BLaER1 treated with 17β-estradiol and CSF1 and Interleukin-3, amounts not matched to agents 10 nM and 100 nM (cell line): ENCODE measurements around the gene THSD7A.

Source experiments
- H3K27ac ChIP-seq, 11 experiments: shearing (Covaris generic); formaldehyde crosslinking; 2 replicates each; pipeline ENCODE4 v1.8.1; 2022
- H3K27me3 ChIP-seq, 11 experiments: shearing (Covaris generic); formaldehyde crosslinking; 2 replicates each; pipeline ENCODE4 v1.8.1; 2022
- H3K36me3 ChIP-seq, 11 experiments: shearing (Covaris generic); formaldehyde crosslinking; 2 replicates each; pipeline ENCODE4 v1.8.1; 2022
- H3K4me1 ChIP-seq, 10 experiments: shearing (Covaris generic); formaldehyde crosslinking; 2 replicates each; pipeline ENCODE4 v1.8.1; 2022
- H3K4me2 ChIP-seq, 11 experiments: shearing (Covaris generic); formaldehyde crosslinking; 2 replicates each; pipeline ENCODE4 v1.8.1; 2022
- H3K4me3 ChIP-seq, 10 experiments: shearing (Covaris generic); formaldehyde crosslinking; 2 replicates each; pipeline ENCODE4 v1.8.1; 2022
- H3K9ac ChIP-seq, 11 experiments: shearing (Covaris generic); formaldehyde crosslinking; 2 replicates each; pipeline ENCODE4 v1.8.1; 2022
- H3K9me3 ChIP-seq, 11 experiments: shearing (Covaris generic); formaldehyde crosslinking; replicated peaks in 1 of 11; 2 replicates each; pipeline ENCODE4 v1.8.1; 2022
- H4K20me1 ChIP-seq, 11 experiments: shearing (Covaris generic); formaldehyde crosslinking; 2 replicates each; pipeline ENCODE4 v1.8.1; 2022
- Cebpa-rat ChIP-seq, 11 experiments: shearing (Covaris generic); IDR thresholded peaks; 2 replicates each; pipeline ENCODE4 v1.8.1; 2022

Gene THSD7A

DNA sequence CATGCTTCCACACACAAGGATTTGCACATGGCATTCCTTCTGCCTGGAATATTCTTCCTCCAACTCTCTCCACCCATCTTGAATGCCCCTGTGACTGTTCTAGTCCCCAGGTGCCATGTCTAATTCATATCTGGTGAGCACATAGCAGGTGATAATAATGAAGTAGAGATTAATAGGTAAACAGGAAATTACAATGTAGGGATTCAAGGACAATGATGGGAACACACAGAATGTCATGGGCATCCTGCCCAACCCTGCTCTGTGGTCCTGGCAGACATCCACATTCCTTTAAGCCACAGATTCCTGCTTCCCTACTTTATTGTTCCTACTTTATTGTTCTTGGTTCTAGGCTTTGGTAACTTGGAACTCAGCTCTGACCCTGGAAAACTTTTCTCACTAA lies 115.8 kb downstream of the THSD7A start:
- TF ChIP-seq Cebpa-rat (IDR thresholded peaks at IDR 0.05), result no peak
- Histone ChIP-seq H3K4me3 (no peak overlapping the region), H3K9ac (no peak overlapping the region)

GRCh38 chr7:11714676-11715075 lies 117.3 kb downstream of the THSD7A start:
- Histone ChIP-seq H3K9ac (no peak overlapping the region), H3K27ac (no peak overlapping the region), H3K4me2 (no peak overlapping the region), H4K20me1 (no peaks in the 10 kb centered on the region), H3K36me3 (no peaks in the 10 kb centered on the region), H3K27me3 (no peaks in the 10 kb centered on the region), H3K4me3 (no peak overlapping the region), H3K4me1 (no peaks in the 10 kb centered on the region), H3K9me3 (no peaks in the 10 kb centered on the region)
- TF ChIP-seq Cebpa-rat (IDR thresholded peaks at IDR 0.05), result no peak

More for the DNA sequence above, 115.8 kb downstream of the THSD7A start:
- H3K27me3 ChIP-seq, result no peaks in the 10 kb centered on the region
- no peaks in the 10 kb centered on the region for H3K4me1 ChIP-seq
- no peak overlapping the region for H3K4me2 ChIP-seq
- H3K27ac ChIP-seq, result no peak overlapping the region
- H3K36me3 ChIP-seq, result no peaks in the 10 kb centered on the region
- H4K20me1 ChIP-seq, result no peaks in the 10 kb centered on the region
- no peaks in the 10 kb centered on the region for H3K9me3 ChIP-seq

- Histone ChIP-seq H3K9ac (no peak overlapping the region), H3K4me2 (no peak overlapping the region), H3K9me3 (no peaks in the 10 kb centered on the region), H3K36me3 (no peaks in the 10 kb centered on the region), H4K20me1 (no peaks in the 10 kb centered on the region), H3K27ac (no peak overlapping the region), H3K27me3 (no peaks in the 10 kb centered on the region), H3K4me3 (no peak overlapping the region), H3K4me1 (no peaks in the 10 kb centered on the region)
- TF ChIP-seq Cebpa-rat (IDR thresholded peaks at IDR 0.05), result no peak
These were observed 117.8 kb downstream of the THSD7A start for GRCh38 chr7:11714205-11714604.

DNA sequence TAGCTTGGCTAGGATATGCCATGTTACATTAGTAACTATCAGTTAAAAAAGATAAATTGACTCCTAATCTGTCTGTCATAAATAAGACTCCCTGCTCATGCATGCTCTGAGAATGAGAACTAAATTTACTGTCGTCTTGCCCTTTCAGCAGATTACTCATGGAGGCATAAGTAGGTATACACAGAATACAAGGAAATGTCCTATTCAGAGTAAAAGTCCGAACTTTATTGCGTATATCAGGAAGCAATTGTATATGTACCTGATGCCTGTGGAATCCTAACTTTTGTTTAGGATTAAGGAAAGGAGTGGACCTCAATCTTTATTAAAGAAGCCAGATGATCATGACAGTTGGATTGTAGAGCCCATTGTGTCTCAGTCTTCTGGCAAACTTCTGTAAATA lies 118.6 kb downstream of the THSD7A start:
- Histone ChIP-seq H3K27ac (no peak overlapping the region), H3K4me3 (no peak overlapping the region), H3K9ac (no peak overlapping the region), H3K36me3 (no peaks in the 10 kb centered on the region), H3K4me1 (no peaks in the 10 kb centered on the region), H3K9me3 (no peaks in the 10 kb centered on the region), H4K20me1 (no peaks in the 10 kb centered on the region), H3K4me2 (no peak overlapping the region), H3K27me3 (no peaks in the 10 kb centered on the region)
- no peak for TF ChIP-seq Cebpa-rat (IDR thresholded peaks at IDR 0.05)

DNA sequence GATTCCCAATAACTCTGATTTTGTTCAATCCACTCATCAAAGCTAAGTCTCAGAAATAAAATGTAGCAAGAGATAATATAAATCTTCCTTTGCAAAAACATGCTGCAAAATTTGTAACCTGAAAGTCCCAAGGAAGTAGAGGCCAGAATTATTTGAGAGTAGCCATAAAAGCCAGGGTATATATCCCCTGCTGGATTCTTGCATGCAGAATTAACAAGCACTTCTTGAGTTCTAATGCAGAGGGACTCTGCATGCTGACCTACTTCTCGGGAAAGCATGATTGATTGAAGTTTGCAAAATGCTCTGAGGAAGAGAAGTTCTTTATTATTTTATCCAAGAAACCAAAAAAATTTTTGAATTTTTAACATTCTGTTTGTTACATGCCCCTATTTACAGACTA lies 121.6 kb downstream of the THSD7A start:
- Histone ChIP-seq H3K36me3 (no peaks in the 10 kb centered on the region), H3K4me1 (no peaks in the 10 kb centered on the region), H4K20me1 (no peaks in the 10 kb centered on the region), H3K4me2 (no peak overlapping the region), H3K9ac (no peak overlapping the region), H3K27me3 (no peaks in the 10 kb centered on the region), H3K9me3 (no peaks in the 10 kb centered on the region), H3K4me3 (no peak overlapping the region), H3K27ac (no peak overlapping the region)
- TF ChIP-seq Cebpa-rat (IDR thresholded peaks at IDR 0.05), result no peak

DNA sequence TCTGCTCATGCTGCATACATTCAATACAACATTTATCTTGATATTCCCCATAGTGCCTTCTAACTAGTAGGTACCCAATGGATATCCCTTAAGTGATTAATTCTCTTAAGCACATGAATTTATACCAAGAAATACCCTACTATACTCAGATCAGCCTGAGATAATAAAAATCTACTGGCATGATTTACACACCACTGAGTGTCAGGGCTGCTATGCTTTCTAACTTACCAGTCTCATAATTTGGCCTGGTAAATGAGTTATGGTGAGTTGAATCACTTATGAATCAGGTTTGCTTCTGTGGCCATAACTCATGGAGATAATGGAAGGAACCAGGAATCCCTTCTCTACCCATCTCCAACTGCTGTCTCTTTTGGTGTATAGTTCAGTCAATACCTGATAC lies 122.8 kb downstream of the THSD7A start:
- no peaks in the 10 kb centered on the region for H4K20me1 ChIP-seq
- H3K9me3 ChIP-seq, result no peaks in the 10 kb centered on the region
- H3K27ac ChIP-seq, result no peak overlapping the region
- no peak overlapping the region for H3K4me3 ChIP-seq
- TF ChIP-seq Cebpa-rat (IDR thresholded peaks at IDR 0.05), result no peak
- no peak overlapping the region for H3K4me2 ChIP-seq
- H3K9ac ChIP-seq, result no peak overlapping the region
- H3K4me1 ChIP-seq, result no peaks in the 10 kb centered on the region
- no peaks in the 10 kb centered on the region for H3K36me3 ChIP-seq
- no peaks in the 10 kb centered on the region for H3K27me3 ChIP-seq

GRCh38 chr7:11707606-11708193 lies 124.3 kb downstream of the THSD7A start:
- Histone ChIP-seq H3K4me1 (no peaks in the 10 kb centered on the region), H3K27ac (no peak overlapping the region), H3K4me3 (no peak overlapping the region), H4K20me1 (no peaks in the 10 kb centered on the region), H3K36me3 (no peaks in the 10 kb centered on the region), H3K9me3 (no peaks in the 10 kb centered on the region), H3K4me2 (no peak overlapping the region), H3K27me3 (no peaks in the 10 kb centered on the region), H3K9ac (no peak overlapping the region)
- TF ChIP-seq Cebpa-rat (IDR thresholded peaks at IDR 0.05), result no peak

DNA sequence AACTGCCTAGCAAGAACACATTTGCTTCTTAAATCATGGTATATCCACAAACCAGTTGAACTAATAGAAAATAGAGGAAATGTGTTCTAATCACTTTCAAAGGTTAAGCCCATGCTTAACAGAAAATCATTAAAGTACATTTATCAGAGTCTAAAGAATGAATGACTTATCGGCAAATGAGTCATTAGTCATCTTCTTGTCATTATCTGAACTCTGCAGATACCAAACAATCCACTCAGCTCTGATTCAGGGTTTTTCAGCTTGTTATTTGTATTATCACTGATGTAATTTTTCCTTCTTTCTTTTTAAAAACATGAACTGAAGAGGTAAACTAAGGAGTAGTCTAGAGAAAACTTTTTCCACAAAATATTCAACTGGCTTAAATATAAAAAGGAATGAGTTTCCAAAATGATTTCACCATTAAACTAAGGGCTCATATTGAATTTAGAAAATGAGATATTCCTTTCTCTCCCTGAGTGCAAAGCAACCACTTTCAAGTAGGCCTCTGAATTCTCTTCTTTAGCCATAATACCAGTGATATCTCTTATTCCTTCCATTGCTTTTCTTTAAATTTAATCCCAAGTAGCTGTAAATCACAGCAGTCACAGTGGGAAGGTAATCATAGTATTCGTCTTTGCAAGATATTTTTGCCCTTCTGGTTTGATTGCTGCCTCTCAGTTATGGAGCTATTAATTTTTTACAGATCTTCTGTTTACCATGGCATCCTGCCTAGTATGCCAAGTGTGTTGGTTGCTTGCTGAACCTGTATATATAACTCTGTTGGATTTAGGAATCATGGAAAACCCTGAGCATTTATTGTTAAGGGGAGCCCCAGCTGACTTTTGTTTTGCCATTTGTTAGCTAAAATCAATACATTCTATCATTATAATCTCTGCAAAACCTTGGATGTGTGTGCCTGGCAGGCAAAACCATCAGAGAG lies 125.1 kb downstream of the THSD7A start:
- Histone ChIP-seq H3K4me2 (no peak overlapping the region), H3K27ac (no peak overlapping the region), H3K4me3 (no peak overlapping the region), H3K4me1 (no peaks in the 10 kb centered on the region), H3K9me3 (no peaks in the 10 kb centered on the region), H3K9ac (no peak overlapping the region), H3K36me3 (no peaks in the 10 kb centered on the region), H3K27me3 (no peaks in the 10 kb centered on the region), H4K20me1 (no peaks in the 10 kb centered on the region)
- TF ChIP-seq Cebpa-rat (IDR thresholded peaks at IDR 0.05), result no peak

GRCh38 chr7:11703829-11704228 lies 128.2 kb downstream of the THSD7A start:
- peaks cover 0 to 4% (median 2%) of the 10 kb centered on the region in 10 experiments; a peak in 14 of 20 replicates for H3K4me1 ChIP-seq
- no peak for TF ChIP-seq Cebpa-rat (IDR thresholded peaks at IDR 0.05)
- no peaks in the 10 kb centered on the region for H3K36me3 ChIP-seq
- no peaks in the 10 kb centered on the region for H4K20me1 ChIP-seq
- no peaks in the 10 kb centered on the region for H3K27me3 ChIP-seq
- H3K4me2 ChIP-seq, result no peak overlapping the region
- H3K27ac ChIP-seq, result no peak overlapping the region
- H3K9me3 ChIP-seq, result no peaks in the 10 kb centered on the region
- no peak overlapping the region for H3K4me3 ChIP-seq
- H3K9ac ChIP-seq, result no peak overlapping the region

DNA sequence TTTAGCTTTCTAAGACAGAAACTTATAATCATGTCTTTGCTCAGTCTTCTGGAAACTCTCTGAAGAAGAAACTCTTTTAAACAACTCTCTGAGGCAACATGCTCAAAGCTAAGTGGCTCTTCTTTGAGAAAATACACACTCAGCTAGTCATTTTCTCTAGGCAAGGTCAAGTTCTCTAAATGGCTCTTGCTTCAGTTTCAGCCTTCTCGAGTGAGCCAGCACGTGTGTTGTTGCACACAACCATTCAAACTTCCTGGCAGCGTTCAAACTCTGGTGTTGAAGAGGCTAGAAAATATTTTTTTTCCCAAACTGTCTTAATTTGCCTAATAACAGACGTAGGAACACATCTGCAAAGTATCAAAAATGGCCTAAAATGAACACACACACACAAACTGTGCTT lies 129.1 kb downstream of the THSD7A start:
- no peaks in the 10 kb centered on the region for H3K9me3 ChIP-seq
- H3K27me3 ChIP-seq, result no peaks in the 10 kb centered on the region
- H3K4me1 ChIP-seq, result peaks cover 7 to 13% (median 11%) of the 10 kb centered on the region in 10 experiments; a peak in 18 of 20 replicates
- H3K4me2 ChIP-seq, result no peak overlapping the region
- TF ChIP-seq Cebpa-rat (IDR thresholded peaks at IDR 0.05), result no peak
- 0 out of 22 replicates have a peak overlapping the region, but pooled peaks of 1 of the 11 experiments have one; percentile 3 for H3K27ac ChIP-seq
- no peaks in the 10 kb centered on the region for H3K36me3 ChIP-seq
- no peak overlapping the region for H3K4me3 ChIP-seq
- H4K20me1 ChIP-seq, result no peaks in the 10 kb centered on the region
- no peak overlapping the region for H3K9ac ChIP-seq
